GM12878 (cell line): ENCODE data around the gene OSTN.

Experiments used
- CEBPB ChIP-seq, 2 experiments: fragments of 150-350 bp in 1 of 2; IDR thresholded peaks; 2 replicates each; pipeline ENCODE4 v1.6.1; 2012 to 2014; ENCODE audit warnings: low read depth in 2 of 2, low read length in 2 of 2, borderline replicate concordance in 1 of 2, inconsistent platforms in 1 of 2
- CHD2 ChIP-seq: IDR thresholded peaks from 2 replicates; pipeline ENCODE4 v1.6.1; 2011; ENCODE audit warnings: low read depth, low read length, improper control_type of control experiment, borderline replicate concordance
- ESRRA ChIP-seq: IDR thresholded peaks from 2 replicates; pipeline ENCODE4 v1.6.1; 2012; ENCODE audit warnings: mild to moderate bottlenecking, low read length, improper control_type of control experiment
- MYC ChIP-seq: IDR thresholded peaks from 2 replicates; pipeline ENCODE4 v1.6.1; 2011; ENCODE audit warnings: mild to moderate bottlenecking, low read length, moderate library complexity, inconsistent platforms; ENCODE audit not compliant: insufficient read depth, insufficient replicate concordance, insufficient read length, severe bottlenecking
- NRF1 ChIP-seq: conservative IDR thresholded peaks from 2 replicates; pipeline ENCODE4 v1.6.1; 2011; ENCODE audit warnings: mild to moderate bottlenecking, low read depth, low read length, improper control_type of control experiment
- POLR2A ChIP-seq: IDR thresholded peaks from 2 replicates; pipeline ENCODE4 v1.6.1; 2011; ENCODE audit warnings: low read depth, mild to moderate bottlenecking, low read length
- RB1 ChIP-seq: fragments of 450-650 bp; formaldehyde crosslinking; IDR thresholded peaks from 2 replicates; pipeline ENCODE4 v1.6.1; 2017; ENCODE audit warnings: mild to moderate bottlenecking, borderline replicate concordance
- SIX5 ChIP-seq: IDR thresholded peaks from 2 replicates; pipeline ENCODE4 v1.6.1; 2011; ENCODE audit warnings: mild to moderate bottlenecking, low read depth, low read length, moderate library complexity; ENCODE audit not compliant: severe bottlenecking
- SMC3 ChIP-seq: IDR thresholded peaks from 2 replicates; pipeline ENCODE4 v1.6.1; 2011; ENCODE audit warnings: low read length, improper control_type of control experiment, borderline replicate concordance
- ZZZ3 ChIP-seq: IDR thresholded peaks from 2 replicates; pipeline ENCODE4 v1.6.1; 2011; ENCODE audit warnings: low read depth; ENCODE audit not compliant: control insufficient read depth, insufficient read length
- TF ChIP-seq, protein P1 (sequence below): IDR thresholded peaks from 2 replicates; pipeline ENCODE4 v1.6.1; 2012; ENCODE audit warnings: low read depth, low read length, improper control_type of control experiment
- TF ChIP-seq, protein P2 (sequence below), 3 experiments: IDR thresholded peaks in 2 of 3; conservative IDR thresholded peaks in 1 of 3; 2 replicates each; pipeline ENCODE4 v1.5.1; 2011; ENCODE audit warnings: low read depth in 3 of 3, low read length in 3 of 3, mild to moderate bottlenecking in 3 of 3, control low read depth in 2 of 3, moderate library complexity in 2 of 3, inconsistent platforms in 1 of 3, mixed read lengths in 1 of 3; ENCODE audit not compliant: control insufficient read depth in 2 of 3, insufficient read depth in 1 of 3; ENCODE audit errors: extremely low read depth in 1 of 3
- TF ChIP-seq, protein P3 (sequence below): fragments of 450-650 bp; IDR thresholded peaks from 2 replicates; pipeline ENCODE4 v1.6.1; 2014; ENCODE audit warnings: mild to moderate bottlenecking
- TF ChIP-seq, protein P4 (sequence below): fragments of 450-650 bp; formaldehyde crosslinking; IDR thresholded peaks from 2 replicates; pipeline ENCODE4 v1.4.0; 2020; ENCODE audit warnings: mild to moderate bottlenecking, moderate library complexity

DNA sequence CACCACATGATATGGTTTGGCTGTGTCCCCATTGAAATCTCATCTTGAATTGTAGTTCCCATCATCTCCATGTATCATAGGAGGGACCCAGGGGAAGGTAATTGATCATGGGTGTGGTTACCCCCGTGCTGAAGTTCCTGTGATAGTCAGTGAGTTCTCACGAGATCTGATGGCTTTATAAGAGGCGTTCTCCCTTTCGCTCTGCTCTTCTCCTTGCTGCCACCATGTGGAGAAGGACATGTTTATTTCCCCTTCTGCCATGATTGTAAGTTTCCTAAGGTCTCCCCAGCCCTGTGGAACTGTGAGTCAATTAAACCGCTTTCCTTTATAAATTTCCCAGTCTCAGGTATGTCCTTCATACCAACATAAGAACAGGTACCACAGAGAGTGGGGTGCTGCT lies 21.9 kb downstream of the OSTN start:
- TF ChIP-seq, protein P1, sequence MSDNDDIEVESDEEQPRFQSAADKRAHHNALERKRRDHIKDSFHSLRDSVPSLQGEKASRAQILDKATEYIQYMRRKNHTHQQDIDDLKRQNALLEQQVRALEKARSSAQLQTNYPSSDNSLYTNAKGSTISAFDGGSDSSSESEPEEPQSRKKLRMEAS, result no peak
- TF ChIP-seq, protein P2, sequence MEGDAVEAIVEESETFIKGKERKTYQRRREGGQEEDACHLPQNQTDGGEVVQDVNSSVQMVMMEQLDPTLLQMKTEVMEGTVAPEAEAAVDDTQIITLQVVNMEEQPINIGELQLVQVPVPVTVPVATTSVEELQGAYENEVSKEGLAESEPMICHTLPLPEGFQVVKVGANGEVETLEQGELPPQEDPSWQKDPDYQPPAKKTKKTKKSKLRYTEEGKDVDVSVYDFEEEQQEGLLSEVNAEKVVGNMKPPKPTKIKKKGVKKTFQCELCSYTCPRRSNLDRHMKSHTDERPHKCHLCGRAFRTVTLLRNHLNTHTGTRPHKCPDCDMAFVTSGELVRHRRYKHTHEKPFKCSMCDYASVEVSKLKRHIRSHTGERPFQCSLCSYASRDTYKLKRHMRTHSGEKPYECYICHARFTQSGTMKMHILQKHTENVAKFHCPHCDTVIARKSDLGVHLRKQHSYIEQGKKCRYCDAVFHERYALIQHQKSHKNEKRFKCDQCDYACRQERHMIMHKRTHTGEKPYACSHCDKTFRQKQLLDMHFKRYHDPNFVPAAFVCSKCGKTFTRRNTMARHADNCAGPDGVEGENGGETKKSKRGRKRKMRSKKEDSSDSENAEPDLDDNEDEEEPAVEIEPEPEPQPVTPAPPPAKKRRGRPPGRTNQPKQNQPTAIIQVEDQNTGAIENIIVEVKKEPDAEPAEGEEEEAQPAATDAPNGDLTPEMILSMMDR (IDR thresholded peaks at IDR 0.05 in 2 of 3, conservative IDR thresholded peaks at IDR 0.05 in 1 of 3; ENCODE audit: control insufficient read depth in 2 of 3, extremely low read depth in 1 of 3, insufficient read depth in 1 of 3, low read depth in 3 of 3, low read length in 3 of 3), result no peak
- TF ChIP-seq MYC (no peak), POLR2A (no peak), RB1 (no peak), SMC3 (no peak), ZZZ3 (no peak), CHD2 (no peak), NRF1 (no peak), CEBPB (IDR thresholded peaks at IDR 0.05; ENCODE audit: borderline replicate concordance in 1 of 2, low read depth in 2 of 2, low read length in 2 of 2) (no peak), SIX5 (no peak), ESRRA (no peak)
- TF ChIP-seq, protein P3, sequence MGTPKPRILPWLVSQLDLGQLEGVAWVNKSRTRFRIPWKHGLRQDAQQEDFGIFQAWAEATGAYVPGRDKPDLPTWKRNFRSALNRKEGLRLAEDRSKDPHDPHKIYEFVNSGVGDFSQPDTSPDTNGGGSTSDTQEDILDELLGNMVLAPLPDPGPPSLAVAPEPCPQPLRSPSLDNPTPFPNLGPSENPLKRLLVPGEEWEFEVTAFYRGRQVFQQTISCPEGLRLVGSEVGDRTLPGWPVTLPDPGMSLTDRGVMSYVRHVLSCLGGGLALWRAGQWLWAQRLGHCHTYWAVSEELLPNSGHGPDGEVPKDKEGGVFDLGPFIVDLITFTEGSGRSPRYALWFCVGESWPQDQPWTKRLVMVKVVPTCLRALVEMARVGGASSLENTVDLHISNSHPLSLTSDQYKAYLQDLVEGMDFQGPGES, result no peak
- TF ChIP-seq, protein P4, sequence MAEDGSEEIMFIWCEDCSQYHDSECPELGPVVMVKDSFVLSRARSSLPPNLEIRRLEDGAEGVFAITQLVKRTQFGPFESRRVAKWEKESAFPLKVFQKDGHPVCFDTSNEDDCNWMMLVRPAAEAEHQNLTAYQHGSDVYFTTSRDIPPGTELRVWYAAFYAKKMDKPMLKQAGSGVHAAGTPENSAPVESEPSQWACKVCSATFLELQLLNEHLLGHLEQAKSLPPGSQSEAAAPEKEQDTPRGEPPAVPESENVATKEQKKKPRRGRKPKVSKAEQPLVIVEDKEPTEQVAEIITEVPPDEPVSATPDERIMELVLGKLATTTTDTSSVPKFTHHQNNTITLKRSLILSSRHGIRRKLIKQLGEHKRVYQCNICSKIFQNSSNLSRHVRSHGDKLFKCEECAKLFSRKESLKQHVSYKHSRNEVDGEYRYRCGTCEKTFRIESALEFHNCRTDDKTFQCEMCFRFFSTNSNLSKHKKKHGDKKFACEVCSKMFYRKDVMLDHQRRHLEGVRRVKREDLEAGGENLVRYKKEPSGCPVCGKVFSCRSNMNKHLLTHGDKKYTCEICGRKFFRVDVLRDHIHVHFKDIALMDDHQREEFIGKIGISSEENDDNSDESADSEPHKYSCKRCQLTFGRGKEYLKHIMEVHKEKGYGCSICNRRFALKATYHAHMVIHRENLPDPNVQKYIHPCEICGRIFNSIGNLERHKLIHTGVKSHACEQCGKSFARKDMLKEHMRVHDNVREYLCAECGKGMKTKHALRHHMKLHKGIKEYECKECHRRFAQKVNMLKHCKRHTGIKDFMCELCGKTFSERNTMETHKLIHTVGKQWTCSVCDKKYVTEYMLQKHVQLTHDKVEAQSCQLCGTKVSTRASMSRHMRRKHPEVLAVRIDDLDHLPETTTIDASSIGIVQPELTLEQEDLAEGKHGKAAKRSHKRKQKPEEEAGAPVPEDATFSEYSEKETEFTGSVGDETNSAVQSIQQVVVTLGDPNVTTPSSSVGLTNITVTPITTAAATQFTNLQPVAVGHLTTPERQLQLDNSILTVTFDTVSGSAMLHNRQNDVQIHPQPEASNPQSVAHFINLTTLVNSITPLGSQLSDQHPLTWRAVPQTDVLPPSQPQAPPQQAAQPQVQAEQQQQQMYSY (CRISPR knock-in tag), result no peak
